Activated naive CD8-positive, alpha-beta T cell treated with anti-CD3 and anti-CD28 coated beads for 36 hours (primary cell): ENCODE results near the gene IL3. TPM values are rescaled to one million over a fixed set of nuclear protein-coding genes. Genes with fewer than 3 reads are reported as not detected.
"Not testable (repeated sequence)": the region's sequence is repeated elsewhere in the genome, so short reads cannot be mapped to it uniquely, and the experiment has no call there.

Source experiments
- DNase-seq: peaks from one replicate; pipeline ENCODE4 v3.0.0; 2021
- H3K27ac Mint-ChIP-seq: one replicate; pipeline ENCODE4 v1.8.0; 2022; ENCODE audit warnings: mild to moderate bottlenecking, moderate library complexity, mixed read lengths
- H3K27me3 Mint-ChIP-seq: one replicate; pipeline ENCODE4 v1.8.0; 2022; ENCODE audit warnings: mild to moderate bottlenecking, mixed read lengths
- H3K36me3 Mint-ChIP-seq: one replicate; pipeline ENCODE4 v1.8.0; 2021; ENCODE audit warnings: mild to moderate bottlenecking, mixed read lengths
- H3K4me1 Mint-ChIP-seq: one replicate; pipeline ENCODE4 v1.8.0; 2021; ENCODE audit warnings: mixed read lengths
- H3K4me3 Mint-ChIP-seq: one replicate; pipeline ENCODE4 v1.8.0; 2022; ENCODE audit warnings: mild to moderate bottlenecking, moderate library complexity, mixed read lengths
- H3K9me3 Mint-ChIP-seq: one replicate; pipeline ENCODE4 v1.8.0; 2022; ENCODE audit warnings: mixed read lengths
- total RNA-seq, 2 experiments: library from RNA; stranded (reverse); gene quantifications; one replicate each; pipeline ENCODE4 v1.2.3, GENCODE V29; 2021

Gene IL3
- total RNA-seq, 2 experiments from 2014 or later, result 0.20 to 0.49 TPM

DNA sequence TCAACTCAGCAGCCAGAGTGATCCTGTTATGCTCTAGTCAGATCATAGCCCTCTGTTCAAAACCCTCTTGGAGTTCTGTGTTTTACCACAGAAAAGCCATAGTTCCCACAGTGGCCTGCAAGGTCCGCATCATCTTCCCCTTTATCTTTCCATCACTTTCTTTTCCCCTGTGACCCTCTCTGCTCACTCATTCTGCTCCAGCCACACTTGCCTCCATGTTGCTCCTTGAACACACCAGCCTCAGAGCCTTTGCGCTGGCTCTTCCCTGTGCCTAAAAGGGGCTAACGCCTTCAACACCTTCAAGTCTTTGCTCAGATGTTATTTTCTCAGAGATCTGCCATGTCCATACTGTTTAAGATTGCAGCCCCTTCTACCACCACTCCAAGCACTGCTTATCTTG, 39.5 kb downstream of the IL3 start:
- H3K27me3 Mint-ChIP-seq, result no peaks in the 10 kb centered on the region
- peaks cover 10% of the 10 kb centered on the region for H3K36me3 Mint-ChIP-seq
- peak overlapping the region; percentile 23 for H3K4me3 Mint-ChIP-seq
- DNase-seq, result no peak
- peaks cover 84% of the 10 kb centered on the region for H3K4me1 Mint-ChIP-seq
- no peaks in the 10 kb centered on the region for H3K9me3 Mint-ChIP-seq
- peak overlapping the region; percentile 97 for H3K27ac Mint-ChIP-seq

DNA sequence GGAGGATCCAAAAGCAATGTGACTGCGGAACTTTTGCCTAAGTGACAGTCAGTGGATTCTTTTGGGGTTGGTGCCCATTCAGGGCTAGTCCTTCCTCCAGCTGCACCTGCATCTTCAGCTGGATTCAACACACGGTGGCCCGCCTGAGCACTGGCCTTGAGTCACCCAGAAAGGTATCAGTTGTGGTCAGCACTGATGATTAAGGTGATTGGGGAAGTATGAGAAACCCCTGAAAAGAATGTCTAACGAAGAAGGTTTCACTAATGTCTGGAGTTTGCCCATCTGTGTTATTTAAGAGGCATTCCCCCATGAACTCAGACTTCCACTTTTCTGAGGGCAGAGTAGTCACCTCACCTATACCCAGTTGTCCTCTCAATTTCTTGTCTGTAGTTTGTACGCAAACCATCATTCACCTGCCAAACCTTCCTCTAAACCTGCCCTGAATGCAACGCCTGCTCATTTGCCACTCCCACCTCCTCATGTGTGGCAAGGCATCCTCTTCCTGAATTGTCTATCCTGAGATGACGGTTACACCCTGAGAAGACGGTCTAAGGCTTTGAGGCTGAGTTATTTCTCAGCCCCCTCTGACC, 40.3 kb downstream of the IL3 start:
- Mint-ChIP-seq H3K27ac (peak overlapping the region; percentile 97), H3K4me3 (peak overlapping the region; percentile 3), H3K36me3 (peaks cover 8% of the 10 kb centered on the region), H3K27me3 (no peaks in the 10 kb centered on the region), H3K9me3 (peaks cover 3% of the 10 kb centered on the region), H3K4me1 (peaks cover 84% of the 10 kb centered on the region)
- peak; percentile 64 for DNase-seq

DNA sequence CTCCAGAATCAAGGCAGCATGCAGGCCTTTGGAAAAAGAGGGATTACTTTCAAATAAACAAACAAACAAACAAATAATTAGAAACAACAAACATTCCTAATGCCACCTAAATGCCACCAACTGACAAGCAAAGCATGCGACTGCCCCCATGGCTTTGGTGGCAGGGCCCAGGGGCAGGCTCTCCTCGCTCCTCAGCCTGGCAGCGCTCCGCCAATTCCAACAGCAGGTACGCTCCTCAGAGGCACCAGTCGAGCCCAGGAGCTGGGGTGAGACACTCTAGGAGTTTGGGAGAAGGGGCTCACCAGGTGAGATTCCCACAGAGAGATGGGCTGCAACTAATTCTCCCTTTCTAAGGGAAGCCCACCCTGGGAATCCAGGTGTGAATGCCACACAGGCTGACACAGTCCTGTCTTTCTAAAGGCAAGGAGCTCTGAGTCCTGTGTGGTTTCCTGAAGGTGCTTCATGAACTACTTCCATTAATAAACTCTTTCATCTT, 41.0 kb downstream of the IL3 start:
- H3K27ac Mint-ChIP-seq, result peak overlapping the region; percentile 97
- peaks cover 3% of the 10 kb centered on the region for H3K9me3 Mint-ChIP-seq
- H3K27me3 Mint-ChIP-seq, result no peaks in the 10 kb centered on the region
- peaks cover 4% of the 10 kb centered on the region for H3K36me3 Mint-ChIP-seq
- H3K4me1 Mint-ChIP-seq, result peaks cover 81% of the 10 kb centered on the region
- DNase-seq, result no peak
- H3K4me3 Mint-ChIP-seq, result peak overlapping the region; percentile 3

DNA sequence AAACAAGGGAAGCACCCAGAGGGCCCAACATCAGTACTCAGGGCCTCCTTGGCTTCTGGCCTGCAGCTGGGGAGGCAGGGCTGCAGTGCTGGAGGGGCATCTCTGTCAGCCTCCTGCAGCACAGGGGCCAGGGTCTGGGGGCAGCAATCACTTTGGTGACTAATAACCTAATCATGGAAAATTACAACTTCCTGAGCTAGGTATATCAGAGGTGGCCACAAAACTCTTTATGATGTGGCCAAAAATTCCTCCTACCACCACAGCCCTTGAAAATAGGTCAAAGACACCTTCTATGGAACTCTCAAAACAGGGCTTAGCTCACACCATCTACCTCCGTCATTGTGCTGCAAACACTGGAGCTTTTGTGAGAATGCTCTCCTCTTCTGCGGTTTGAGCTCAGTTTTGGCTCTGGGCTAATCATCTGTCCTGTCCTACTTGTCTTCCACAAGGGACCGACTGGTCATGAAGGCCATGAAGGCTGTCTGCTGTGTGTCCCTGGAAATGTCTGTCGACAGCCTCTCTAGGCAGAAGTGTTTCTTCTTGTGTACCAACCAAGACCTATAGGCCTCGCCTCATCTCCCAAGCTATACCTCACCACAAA, 41.7 kb downstream of the IL3 start:
- H3K9me3 Mint-ChIP-seq, result peaks cover 3% of the 10 kb centered on the region
- peaks cover 74% of the 10 kb centered on the region for H3K4me1 Mint-ChIP-seq
- H3K36me3 Mint-ChIP-seq, result peaks cover 3% of the 10 kb centered on the region
- peak overlapping the region; percentile 57 for H3K4me3 Mint-ChIP-seq
- H3K27me3 Mint-ChIP-seq, result no peaks in the 10 kb centered on the region
- peak; percentile 66 for DNase-seq
- peak overlapping the region; percentile 97 for H3K27ac Mint-ChIP-seq

DNA sequence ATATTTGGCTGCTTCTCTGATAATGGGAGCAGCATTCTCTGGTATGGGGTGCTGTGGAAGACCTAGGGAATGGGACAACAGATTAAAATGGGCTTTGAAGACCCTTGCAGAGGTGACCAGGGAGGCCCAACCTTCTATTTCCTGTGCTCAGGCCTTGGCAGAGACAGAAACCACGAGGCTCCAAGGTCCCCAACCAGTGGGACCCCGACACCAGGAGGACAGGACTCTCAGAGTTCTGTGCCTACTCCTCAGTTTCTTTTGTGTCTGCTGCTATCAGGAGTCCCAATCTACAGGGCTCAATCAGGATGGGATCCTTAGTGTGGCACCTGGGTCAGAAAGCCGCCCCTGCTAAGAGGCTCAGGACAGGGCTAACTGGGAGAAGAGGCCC, 42.5 kb downstream of the IL3 start:
- Mint-ChIP-seq H3K4me3 (peak overlapping the region; percentile 57), H3K9me3 (peaks cover 8% of the 10 kb centered on the region), H3K36me3 (peaks cover 6% of the 10 kb centered on the region), H3K27me3 (no peaks in the 10 kb centered on the region), H3K4me1 (peaks cover 74% of the 10 kb centered on the region), H3K27ac (peak overlapping the region; percentile 97)
- no peak for DNase-seq

DNA sequence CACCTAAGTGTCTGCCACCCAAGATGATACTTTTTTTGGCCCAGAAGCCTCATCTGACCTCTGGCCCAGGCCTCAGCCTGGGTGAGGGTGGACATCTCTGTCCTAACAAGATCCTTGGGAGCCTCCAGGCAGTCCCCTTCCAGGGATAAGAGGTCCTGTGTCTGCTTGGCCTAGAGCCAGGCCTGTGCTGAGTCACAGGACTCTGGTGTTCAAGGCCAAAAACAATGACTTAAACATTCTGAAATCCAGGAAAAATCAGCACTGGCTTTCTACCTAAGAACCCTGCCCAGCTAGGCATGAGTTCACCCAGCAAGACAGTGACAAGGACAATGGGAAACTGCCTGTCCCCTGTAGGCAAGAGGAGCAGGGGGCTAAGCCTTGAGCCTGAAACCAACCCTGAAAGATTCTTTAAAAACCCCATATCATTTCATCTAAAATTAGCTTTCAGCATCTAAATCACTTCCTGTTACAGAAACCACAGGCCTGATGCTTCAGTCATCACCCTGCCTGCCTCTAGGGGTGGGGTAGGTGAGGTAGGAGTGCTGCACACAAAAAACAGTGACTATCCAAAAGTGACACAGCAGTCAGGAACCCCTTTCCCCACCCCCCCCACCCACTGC, 43.0 kb downstream of the IL3 start:
- peak overlapping the region; percentile 57 for H3K4me3 Mint-ChIP-seq
- H3K27me3 Mint-ChIP-seq, result no peaks in the 10 kb centered on the region
- peaks cover 8% of the 10 kb centered on the region for H3K36me3 Mint-ChIP-seq
- peak; percentile 72 for DNase-seq
- H3K4me1 Mint-ChIP-seq, result peaks cover 71% of the 10 kb centered on the region
- peak overlapping the region; percentile 97 for H3K27ac Mint-ChIP-seq
- peaks cover 9% of the 10 kb centered on the region for H3K9me3 Mint-ChIP-seq

DNA sequence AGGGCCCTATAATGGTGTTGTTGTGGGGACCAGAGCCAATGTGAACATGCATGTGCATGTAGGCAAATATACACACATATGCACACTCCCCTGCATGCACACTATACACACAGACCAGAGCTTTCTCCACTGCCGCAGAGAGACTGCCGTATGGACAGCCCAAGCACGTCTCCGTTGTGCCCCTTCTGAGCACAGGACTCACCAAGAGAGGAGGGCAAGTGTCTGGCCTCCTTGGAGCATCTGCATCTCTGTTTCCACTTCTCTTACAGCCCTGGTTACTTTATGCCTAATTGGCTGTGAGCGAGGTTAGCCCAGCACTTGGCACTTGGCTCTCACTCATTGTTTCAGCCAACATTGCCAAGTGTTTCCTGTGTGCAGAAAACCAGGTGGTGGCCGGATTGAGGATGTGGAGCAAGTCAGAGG, 43.5 kb downstream of the IL3 start:
- no peaks in the 10 kb centered on the region for H3K27me3 Mint-ChIP-seq
- peaks cover 14% of the 10 kb centered on the region for H3K36me3 Mint-ChIP-seq
- peaks cover 11% of the 10 kb centered on the region for H3K9me3 Mint-ChIP-seq
- no peak for DNase-seq
- peaks cover 68% of the 10 kb centered on the region for H3K4me1 Mint-ChIP-seq
- peak overlapping the region; percentile 37 for H3K4me3 Mint-ChIP-seq
- H3K27ac Mint-ChIP-seq, result peak overlapping the region; percentile 85

DNA sequence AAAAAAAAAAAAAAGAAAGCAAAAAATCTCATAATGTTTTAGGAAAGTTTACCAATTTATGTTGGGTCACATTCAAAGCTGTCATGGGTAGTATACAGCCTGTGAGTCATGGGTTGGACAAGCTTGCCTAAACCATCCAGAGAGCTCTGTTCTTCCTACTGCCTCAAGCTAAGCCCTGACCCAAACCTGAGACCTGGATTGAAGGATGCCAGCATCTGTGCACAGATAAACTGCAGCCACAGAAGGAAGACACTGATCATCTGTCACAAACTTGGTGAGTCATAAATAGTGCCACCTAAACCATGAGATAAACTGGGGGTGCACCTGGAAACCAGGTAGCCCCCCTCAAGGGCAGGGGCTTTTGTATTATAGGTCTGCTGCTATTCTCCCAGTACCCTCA, 44.1 kb downstream of the IL3 start:
- peak overlapping the region; percentile 85 for H3K27ac Mint-ChIP-seq
- peaks cover 66% of the 10 kb centered on the region for H3K4me1 Mint-ChIP-seq
- H3K4me3 Mint-ChIP-seq, result no peak overlapping the region
- H3K36me3 Mint-ChIP-seq, result peaks cover 15% of the 10 kb centered on the region
- no peaks in the 10 kb centered on the region for H3K27me3 Mint-ChIP-seq
- no peak for DNase-seq
- H3K9me3 Mint-ChIP-seq, result peaks cover 11% of the 10 kb centered on the region

DNA sequence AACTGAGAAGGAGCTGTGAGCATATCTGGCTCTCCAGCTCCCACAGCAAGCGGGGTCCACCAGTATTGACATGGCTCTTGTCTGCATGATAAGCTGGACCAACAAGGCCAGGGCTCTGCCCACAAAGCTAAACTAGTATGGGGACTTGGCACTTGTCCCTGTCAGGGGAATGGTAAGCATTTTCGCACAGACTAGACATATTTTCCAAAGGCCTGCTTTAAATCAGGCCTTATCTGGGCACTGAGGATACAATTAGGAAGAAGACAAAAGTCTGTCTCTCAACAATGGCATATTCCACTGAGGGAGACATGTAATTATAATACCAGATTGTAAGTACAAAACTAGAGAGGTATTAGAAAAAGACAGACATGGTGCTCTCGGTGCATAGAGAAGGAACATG, 45.2 kb downstream of the IL3 start:
- no peak for DNase-seq
- H3K4me1 Mint-ChIP-seq, result peaks cover 66% of the 10 kb centered on the region
- peaks cover 15% of the 10 kb centered on the region for H3K36me3 Mint-ChIP-seq
- no peak overlapping the region for H3K4me3 Mint-ChIP-seq
- no peaks in the 10 kb centered on the region for H3K27me3 Mint-ChIP-seq
- H3K9me3 Mint-ChIP-seq, result peaks cover 14% of the 10 kb centered on the region
- peak overlapping the region; percentile 85 for H3K27ac Mint-ChIP-seq

DNA sequence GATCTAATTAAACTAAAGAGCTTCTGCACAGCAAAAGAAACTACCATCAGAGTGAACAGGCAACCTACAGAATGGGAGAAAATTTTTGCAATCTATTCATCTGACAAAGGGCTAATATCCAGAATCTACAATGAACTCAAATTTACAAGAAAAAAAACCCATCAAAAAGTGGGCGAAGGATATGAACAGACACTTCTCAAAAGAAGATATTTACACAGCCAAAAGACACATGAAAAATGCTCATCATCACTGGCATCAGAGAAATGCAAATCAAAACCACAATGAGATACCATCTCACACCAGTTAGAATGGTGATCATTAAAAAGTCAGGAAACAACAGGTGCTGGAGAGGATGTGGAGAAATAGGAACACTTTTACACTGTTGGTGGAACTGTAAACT, 48.0 kb downstream of the IL3 start:
- not testable (repeated sequence) for H3K4me3 Mint-ChIP-seq, DNase-seq
- peaks cover 26% of the 10 kb centered on the region for H3K9me3 Mint-ChIP-seq

DNA sequence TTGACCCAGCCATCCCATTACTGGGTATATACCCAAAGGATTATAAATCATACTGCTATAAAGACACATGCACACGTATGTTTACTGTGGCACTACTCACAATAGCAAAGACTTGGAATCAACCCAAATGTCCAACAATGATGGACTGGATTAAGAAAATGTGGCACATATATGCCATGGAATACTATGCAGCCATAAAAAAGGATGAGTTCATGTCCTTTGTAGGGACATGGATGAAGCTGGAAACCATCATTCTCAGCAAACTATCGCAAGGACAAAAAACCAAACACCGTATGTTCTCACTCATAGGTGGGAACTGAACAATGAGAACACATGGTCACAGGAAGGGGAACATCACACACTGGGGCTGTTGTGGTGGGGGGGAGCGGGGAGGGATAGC, 48.5 kb downstream of the IL3 start:
- H3K27me3 Mint-ChIP-seq, DNase-seq, H3K4me3 Mint-ChIP-seq, H3K27ac Mint-ChIP-seq: not testable (repeated sequence)
- Mint-ChIP-seq H3K36me3 (peaks cover 30% of the 10 kb centered on the region), H3K9me3 (peaks cover 28% of the 10 kb centered on the region), H3K4me1 (peaks cover 62% of the 10 kb centered on the region)

More for the DNA sequence above, 48.0 kb downstream of the IL3 start:
- H3K27me3 Mint-ChIP-seq, H3K27ac Mint-ChIP-seq: not testable (repeated sequence)
- peaks cover 28% of the 10 kb centered on the region for H3K36me3 Mint-ChIP-seq
- peaks cover 63% of the 10 kb centered on the region for H3K4me1 Mint-ChIP-seq

DNA sequence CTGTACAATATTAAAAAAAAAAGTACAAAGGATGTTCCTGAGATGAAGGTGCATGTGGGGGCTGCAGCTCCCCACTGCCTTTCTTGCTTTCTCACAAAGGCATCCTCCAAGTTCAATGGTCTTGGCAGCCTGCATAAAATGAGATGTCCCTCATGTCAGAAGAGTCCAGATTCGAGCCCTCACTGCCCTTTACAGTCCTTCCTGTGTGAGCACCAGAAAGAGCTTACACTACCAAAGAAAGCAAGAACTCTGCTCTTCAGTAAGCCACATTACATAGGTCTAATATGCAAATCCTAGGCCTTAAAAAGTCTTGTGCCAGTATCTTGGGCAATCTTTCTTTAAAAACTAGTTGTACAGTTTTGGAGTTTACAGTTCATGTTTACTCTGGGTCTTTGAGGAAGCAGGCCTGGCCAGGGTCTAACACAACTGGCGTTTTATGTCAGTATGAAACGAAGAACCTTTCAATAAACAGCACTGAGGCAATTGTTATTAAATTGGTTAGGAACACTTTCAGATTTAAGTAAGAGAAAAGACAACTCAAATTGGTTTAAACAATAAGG, 49.1 kb downstream of the IL3 start:
- Mint-ChIP-seq H3K27me3 (no peaks in the 10 kb centered on the region), H3K4me1 (peaks cover 62% of the 10 kb centered on the region), H3K9me3 (peaks cover 29% of the 10 kb centered on the region), H3K4me3 (no peak overlapping the region), H3K36me3 (peaks cover 31% of the 10 kb centered on the region), H3K27ac (peak overlapping the region; percentile 79)
- no peak for DNase-seq

DNA sequence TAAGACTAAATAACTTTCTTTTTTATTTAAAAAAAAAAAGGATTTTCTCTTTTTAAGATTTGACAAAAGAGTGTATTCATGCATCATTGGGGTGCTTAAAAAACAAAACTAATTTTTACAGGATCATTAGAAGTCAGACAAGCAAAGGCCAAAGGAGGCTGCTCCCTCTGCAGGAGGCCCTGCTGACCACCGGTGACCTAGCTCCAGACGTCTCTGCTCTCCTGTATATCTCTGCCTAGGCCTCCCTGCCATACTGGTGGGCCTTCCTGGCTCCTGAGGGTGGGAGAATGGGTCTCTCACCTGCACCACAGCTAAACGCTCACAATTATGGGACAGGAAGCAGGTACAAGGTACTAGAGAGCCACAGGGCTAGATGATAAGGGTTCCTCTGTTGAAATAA, 49.7 kb downstream of the IL3 start:
- peaks cover 29% of the 10 kb centered on the region for H3K9me3 Mint-ChIP-seq
- peak overlapping the region; percentile 42 for H3K4me3 Mint-ChIP-seq
- peaks cover 31% of the 10 kb centered on the region for H3K36me3 Mint-ChIP-seq
- DNase-seq, result no peak
- no peaks in the 10 kb centered on the region for H3K27me3 Mint-ChIP-seq
- H3K4me1 Mint-ChIP-seq, result peaks cover 62% of the 10 kb centered on the region
- peak overlapping the region; percentile 88 for H3K27ac Mint-ChIP-seq

DNA sequence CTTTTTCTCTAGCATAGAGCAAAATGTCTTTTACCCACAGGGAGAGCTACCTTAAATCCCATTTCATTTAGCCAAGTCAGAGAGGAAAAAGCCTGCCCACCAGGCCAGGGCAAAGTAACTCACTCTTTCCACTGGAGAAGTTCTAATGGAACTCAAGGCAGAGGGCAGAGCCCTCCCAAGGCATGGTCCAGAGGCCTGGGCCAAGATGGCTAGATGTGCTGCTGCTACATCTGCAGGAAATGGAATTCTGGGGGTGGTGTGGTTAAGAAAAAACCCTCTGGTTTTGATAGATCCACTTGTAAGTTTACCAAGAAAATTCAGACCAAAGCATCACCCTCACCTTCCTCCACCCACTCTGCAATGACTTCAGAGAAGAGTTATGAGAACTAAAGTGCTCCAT, 50.5 kb downstream of the IL3 start:
- Mint-ChIP-seq H3K27me3 (no peaks in the 10 kb centered on the region), H3K36me3 (peaks cover 31% of the 10 kb centered on the region), H3K4me1 (peaks cover 63% of the 10 kb centered on the region), H3K4me3 (peak overlapping the region; percentile 42), H3K9me3 (peaks cover 26% of the 10 kb centered on the region), H3K27ac (peak overlapping the region; percentile 88)
- DNase-seq, result peak; percentile 50

DNA sequence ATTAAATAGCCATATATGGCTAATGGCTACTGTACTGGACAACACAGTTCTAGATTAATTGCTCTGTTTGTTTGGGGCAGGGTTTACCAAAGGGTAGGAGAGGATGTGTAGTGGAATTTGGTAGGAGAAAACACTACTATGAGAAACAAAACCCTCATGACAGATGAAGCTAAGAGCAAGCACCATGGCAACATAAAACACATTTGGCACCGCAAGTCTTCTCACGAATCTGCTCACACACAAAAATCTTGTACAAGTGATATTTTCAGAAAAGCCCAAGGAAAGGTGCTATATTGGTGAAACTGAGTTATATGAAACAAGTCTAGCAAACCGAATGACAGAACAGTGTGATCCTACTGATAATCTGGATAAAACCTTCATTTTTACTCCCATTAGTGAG, 51.7 kb downstream of the IL3 start:
- Mint-ChIP-seq H3K9me3 (peaks cover 26% of the 10 kb centered on the region), H3K4me1 (peaks cover 65% of the 10 kb centered on the region), H3K27ac (peak overlapping the region; percentile 72), H3K36me3 (peaks cover 30% of the 10 kb centered on the region), H3K27me3 (no peaks in the 10 kb centered on the region), H3K4me3 (no peak overlapping the region)
- no peak for DNase-seq
